ENCODE results near the gene HMGXB4. TPM values are rescaled to one million over a fixed set of nuclear protein-coding genes. Genes with fewer than 3 reads are reported as not detected.

The HMGXB4 gene
- total and polyA plus RNA-seq, 2 of the 13 experiments (the other 11 are each of a cell fraction or from before 2014, with no cell fraction given) = 13.9 to 16.3 TPM

DNA sequence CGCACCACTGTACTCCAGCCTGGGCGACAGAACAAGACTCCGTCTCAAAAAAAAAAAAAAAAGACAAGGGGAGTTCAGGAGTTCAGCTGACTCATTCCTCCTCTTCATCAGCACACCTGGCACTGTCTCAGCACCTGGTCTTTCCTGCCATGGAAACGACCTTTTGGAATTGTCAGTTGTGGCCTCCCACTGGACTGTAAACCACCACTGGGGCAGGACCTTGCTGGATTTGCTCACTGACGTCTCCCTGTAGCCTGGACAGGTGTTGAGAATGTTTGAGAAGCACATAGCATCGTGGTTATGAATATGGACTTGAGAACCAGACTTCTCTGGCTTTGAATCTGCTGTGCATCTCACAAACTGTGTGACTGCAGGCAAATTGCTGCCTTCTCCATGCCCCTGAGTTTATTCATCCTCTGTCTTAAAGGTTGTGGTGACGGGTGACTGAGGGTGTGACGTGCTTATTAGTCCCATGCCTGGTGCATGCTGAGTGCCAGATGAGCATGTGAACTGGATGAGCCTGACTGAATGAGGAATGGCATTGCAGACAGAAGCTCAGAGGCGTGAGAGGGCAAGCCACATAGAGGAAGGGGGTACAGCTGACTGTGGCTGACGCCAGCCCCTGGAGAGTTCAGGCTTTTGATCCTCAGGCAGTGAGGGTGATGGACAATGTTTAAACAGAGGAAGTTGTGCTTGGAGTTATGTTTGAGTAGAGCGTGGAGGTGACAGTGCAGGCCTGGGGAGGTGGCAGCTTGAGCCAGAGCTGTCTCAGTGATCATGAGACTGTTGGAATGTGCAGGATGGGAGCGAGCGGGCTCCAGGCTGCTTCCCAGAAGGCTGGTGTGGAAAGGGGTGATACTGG, 55.1 kb downstream of the HMGXB4 start (continued):
- TF ChIP-seq, protein P1, sequence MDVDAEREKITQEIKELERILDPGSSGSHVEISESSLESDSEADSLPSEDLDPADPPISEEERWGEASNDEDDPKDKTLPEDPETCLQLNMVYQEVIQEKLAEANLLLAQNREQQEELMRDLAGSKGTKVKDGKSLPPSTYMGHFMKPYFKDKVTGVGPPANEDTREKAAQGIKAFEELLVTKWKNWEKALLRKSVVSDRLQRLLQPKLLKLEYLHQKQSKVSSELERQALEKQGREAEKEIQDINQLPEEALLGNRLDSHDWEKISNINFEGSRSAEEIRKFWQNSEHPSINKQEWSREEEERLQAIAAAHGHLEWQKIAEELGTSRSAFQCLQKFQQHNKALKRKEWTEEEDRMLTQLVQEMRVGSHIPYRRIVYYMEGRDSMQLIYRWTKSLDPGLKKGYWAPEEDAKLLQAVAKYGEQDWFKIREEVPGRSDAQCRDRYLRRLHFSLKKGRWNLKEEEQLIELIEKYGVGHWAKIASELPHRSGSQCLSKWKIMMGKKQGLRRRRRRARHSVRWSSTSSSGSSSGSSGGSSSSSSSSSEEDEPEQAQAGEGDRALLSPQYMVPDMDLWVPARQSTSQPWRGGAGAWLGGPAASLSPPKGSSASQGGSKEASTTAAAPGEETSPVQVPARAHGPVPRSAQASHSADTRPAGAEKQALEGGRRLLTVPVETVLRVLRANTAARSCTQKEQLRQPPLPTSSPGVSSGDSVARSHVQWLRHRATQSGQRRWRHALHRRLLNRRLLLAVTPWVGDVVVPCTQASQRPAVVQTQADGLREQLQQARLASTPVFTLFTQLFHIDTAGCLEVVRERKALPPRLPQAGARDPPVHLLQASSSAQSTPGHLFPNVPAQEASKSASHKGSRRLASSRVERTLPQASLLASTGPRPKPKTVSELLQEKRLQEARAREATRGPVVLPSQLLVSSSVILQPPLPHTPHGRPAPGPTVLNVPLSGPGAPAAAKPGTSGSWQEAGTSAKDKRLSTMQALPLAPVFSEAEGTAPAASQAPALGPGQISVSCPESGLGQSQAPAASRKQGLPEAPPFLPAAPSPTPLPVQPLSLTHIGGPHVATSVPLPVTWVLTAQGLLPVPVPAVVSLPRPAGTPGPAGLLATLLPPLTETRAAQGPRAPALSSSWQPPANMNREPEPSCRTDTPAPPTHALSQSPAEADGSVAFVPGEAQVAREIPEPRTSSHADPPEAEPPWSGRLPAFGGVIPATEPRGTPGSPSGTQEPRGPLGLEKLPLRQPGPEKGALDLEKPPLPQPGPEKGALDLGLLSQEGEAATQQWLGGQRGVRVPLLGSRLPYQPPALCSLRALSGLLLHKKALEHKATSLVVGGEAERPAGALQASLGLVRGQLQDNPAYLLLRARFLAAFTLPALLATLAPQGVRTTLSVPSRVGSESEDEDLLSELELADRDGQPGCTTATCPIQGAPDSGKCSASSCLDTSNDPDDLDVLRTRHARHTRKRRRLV (CRISPR knock-in tag; IDR thresholded peaks at IDR 0.05) = no peak
- peak; percentile 53; the same call in 1 of the 2 replicates for TF ChIP-seq KLF6 (CRISPR knock-in tag; IDR thresholded peaks at IDR 0.05)
- TF ChIP-seq, protein P2, sequence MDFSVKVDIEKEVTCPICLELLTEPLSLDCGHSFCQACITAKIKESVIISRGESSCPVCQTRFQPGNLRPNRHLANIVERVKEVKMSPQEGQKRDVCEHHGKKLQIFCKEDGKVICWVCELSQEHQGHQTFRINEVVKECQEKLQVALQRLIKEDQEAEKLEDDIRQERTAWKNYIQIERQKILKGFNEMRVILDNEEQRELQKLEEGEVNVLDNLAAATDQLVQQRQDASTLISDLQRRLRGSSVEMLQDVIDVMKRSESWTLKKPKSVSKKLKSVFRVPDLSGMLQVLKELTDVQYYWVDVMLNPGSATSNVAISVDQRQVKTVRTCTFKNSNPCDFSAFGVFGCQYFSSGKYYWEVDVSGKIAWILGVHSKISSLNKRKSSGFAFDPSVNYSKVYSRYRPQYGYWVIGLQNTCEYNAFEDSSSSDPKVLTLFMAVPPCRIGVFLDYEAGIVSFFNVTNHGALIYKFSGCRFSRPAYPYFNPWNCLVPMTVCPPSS (IDR thresholded peaks at IDR 0.05) = no peak
- TF ChIP-seq ZNF432 (CRISPR knock-in tag; IDR thresholded peaks at IDR 0.05; ENCODE audit: borderline replicate concordance) = no peak
- TF ChIP-seq, protein P3, sequence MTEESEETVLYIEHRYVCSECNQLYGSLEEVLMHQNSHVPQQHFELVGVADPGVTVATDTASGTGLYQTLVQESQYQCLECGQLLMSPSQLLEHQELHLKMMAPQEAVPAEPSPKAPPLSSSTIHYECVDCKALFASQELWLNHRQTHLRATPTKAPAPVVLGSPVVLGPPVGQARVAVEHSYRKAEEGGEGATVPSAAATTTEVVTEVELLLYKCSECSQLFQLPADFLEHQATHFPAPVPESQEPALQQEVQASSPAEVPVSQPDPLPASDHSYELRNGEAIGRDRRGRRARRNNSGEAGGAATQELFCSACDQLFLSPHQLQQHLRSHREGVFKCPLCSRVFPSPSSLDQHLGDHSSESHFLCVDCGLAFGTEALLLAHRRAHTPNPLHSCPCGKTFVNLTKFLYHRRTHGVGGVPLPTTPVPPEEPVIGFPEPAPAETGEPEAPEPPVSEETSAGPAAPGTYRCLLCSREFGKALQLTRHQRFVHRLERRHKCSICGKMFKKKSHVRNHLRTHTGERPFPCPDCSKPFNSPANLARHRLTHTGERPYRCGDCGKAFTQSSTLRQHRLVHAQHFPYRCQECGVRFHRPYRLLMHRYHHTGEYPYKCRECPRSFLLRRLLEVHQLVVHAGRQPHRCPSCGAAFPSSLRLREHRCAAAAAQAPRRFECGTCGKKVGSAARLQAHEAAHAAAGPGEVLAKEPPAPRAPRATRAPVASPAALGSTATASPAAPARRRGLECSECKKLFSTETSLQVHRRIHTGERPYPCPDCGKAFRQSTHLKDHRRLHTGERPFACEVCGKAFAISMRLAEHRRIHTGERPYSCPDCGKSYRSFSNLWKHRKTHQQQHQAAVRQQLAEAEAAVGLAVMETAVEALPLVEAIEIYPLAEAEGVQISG (CRISPR knock-in tag; IDR thresholded peaks at IDR 0.05) = 0 out of 2 replicates have a peak, but pooled peaks have one; percentile 37
- TF ChIP-seq NFYB (CRISPR knock-in tag; IDR thresholded peaks at IDR 0.05) = 0 out of 2 replicates have a peak, but pooled peaks have one; percentile 13
- no peak for TF ChIP-seq ZNF354B (CRISPR knock-in tag; IDR thresholded peaks at IDR 0.05)
- TF ChIP-seq TCF12 (IDR thresholded peaks at IDR 0.05) = no peak
- TF ChIP-seq TCF12 (CRISPR knock-in tag; IDR thresholded peaks at IDR 0.05) = no peak
- no peak for TF ChIP-seq KLF12 (CRISPR knock-in tag; IDR thresholded peaks at IDR 0.05; ENCODE audit: borderline replicate concordance)
- TF ChIP-seq ZNF773 (CRISPR knock-in tag; IDR thresholded peaks at IDR 0.05; ENCODE audit: borderline replicate concordance) = no peak
- TF ChIP-seq, protein P4, sequence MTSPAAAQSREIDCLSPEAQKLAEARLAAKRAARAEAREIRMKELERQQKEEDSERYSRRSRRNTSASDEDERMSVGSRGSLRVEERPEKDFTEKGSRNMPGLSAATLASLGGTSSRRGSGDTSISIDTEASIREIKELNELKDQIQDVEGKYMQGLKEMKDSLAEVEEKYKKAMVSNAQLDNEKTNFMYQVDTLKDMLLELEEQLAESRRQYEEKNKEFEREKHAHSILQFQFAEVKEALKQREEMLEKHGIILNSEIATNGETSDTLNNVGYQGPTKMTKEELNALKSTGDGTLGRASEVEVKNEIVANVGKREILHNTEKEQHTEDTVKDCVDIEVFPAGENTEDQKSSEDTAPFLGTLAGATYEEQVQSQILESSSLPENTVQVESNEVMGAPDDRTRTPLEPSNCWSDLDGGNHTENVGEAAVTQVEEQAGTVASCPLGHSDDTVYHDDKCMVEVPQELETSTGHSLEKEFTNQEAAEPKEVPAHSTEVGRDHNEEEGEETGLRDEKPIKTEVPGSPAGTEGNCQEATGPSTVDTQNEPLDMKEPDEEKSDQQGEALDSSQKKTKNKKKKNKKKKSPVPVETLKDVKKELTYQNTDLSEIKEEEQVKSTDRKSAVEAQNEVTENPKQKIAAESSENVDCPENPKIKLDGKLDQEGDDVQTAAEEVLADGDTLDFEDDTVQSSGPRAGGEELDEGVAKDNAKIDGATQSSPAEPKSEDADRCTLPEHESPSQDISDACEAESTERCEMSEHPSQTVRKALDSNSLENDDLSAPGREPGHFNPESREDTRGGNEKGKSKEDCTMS (CRISPR knock-in tag; conservative IDR thresholded peaks at IDR 0.05) = no peak
- TF ChIP-seq, protein P5, sequence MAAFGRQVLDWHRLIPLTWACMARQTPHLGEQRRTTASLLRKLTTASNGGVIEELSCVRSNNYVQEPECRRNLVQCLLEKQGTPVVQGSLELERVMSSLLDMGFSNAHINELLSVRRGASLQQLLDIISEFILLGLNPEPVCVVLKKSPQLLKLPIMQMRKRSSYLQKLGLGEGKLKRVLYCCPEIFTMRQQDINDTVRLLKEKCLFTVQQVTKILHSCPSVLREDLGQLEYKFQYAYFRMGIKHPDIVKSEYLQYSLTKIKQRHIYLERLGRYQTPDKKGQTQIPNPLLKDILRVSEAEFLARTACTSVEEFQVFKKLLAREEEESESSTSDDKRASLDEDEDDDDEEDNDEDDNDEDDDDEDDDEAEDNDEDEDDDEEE (CRISPR knock-in tag; IDR thresholded peaks at IDR 0.05) = no peak

Measured in HepG2 (cell line).